Upper lobe of right lung (tissue), 1 donor: ENCODE results near the gene RASA2. TPM values are rescaled to one million over a fixed set of nuclear protein-coding genes. Genes with fewer than 3 reads are reported as not detected.

Experiments
- ATAC-seq: fragments of 200-7000 bp; cut with Tn5 transposase; one replicate; pipeline ENCODE4 v1.9.1; 2020; ENCODE audit warnings: mild to moderate bottlenecking, moderate library complexity
- DNase-seq: peaks from one replicate; pipeline ENCODE4 v3.0.0-alpha.2; 2020
- H3K27ac ChIP-seq: fragments of 200-600 bp; one replicate; pipeline ENCODE4 v1.8.0; 2022
- H3K27me3 ChIP-seq: fragments of 200-600 bp; one replicate; pipeline ENCODE4 v1.8.0; 2022; ENCODE audit warnings: mild to moderate bottlenecking
- H3K36me3 ChIP-seq: fragments of 200-600 bp; one replicate; pipeline ENCODE4 v1.8.0; 2022
- H3K4me1 ChIP-seq: fragments of 200-600 bp; one replicate; pipeline ENCODE4 v1.8.0; 2022
- H3K4me3 ChIP-seq: fragments of 200-600 bp; one replicate; pipeline ENCODE4 v1.8.0; 2022; ENCODE audit warnings: mild to moderate bottlenecking
- H3K9me3 ChIP-seq: fragments of 200-600 bp; one replicate; pipeline ENCODE4 v1.8.0; 2022
- CTCF ChIP-seq: fragments of 200-600 bp; IDR thresholded peaks from one replicate; pipeline ENCODE4 v1.8.0; 2022; ENCODE audit warnings: antibody characterized with exemption
- intact Hi-C: fragments of 100-400 bp; cut with DNase I; formaldehyde crosslinking; loops from one replicate; pipeline ENCODE4 v1.11.0; 2022
- total RNA-seq: library from RNA; stranded (reverse); fragmentation: NEBNext Ultra II Directional; extraction: Animal tissue kit (Norgen Biotek cat#: 25700); gene quantifications from one replicate; pipeline ENCODE4 v1.2.1, GENCODE V29; 2021
- donor health status: DM: no; HTN: yes; CAD: no; lungs with severe emphysema.

Gene RASA2
- total RNA-seq, 1 donor from 2014 or later = 30.3 TPM

- intact Hi-C loops = no loop called here
- Histone ChIP-seq H3K27me3 (no peaks in the 10 kb centered on the region), H3K4me3 (no peak overlapping the region), H3K36me3 (peaks cover 9% of the 10 kb centered on the region), H3K9me3 (no peaks in the 10 kb centered on the region), H3K4me1 (peaks cover 18% of the 10 kb centered on the region), H3K27ac (no peak overlapping the region)
- ATAC-seq = no peak
- no peak for DNase-seq
- TF ChIP-seq CTCF = no peak
Observed at GRCh38 chr3:141524988-141525387, 38.2 kb downstream of the RASA2 start.

GRCh38 chr3:141525814-141526213 lies 39.0 kb downstream of the RASA2 start:
- Histone ChIP-seq H3K4me1 (peaks cover 26% of the 10 kb centered on the region), H3K9me3 (no peaks in the 10 kb centered on the region), H3K36me3 (peaks cover 9% of the 10 kb centered on the region), H3K4me3 (no peak overlapping the region), H3K27ac (no peak overlapping the region), H3K27me3 (no peaks in the 10 kb centered on the region)
- peak; percentile 35 for ATAC-seq
- intact Hi-C loops = no loop called here
- no peak for DNase-seq
- no peak for TF ChIP-seq CTCF

- ATAC-seq = no peak
- no peak for DNase-seq
- TF ChIP-seq CTCF = no peak
- Histone ChIP-seq H3K27ac (no peak overlapping the region), H3K9me3 (no peaks in the 10 kb centered on the region), H3K27me3 (no peaks in the 10 kb centered on the region), H3K4me1 (peaks cover 31% of the 10 kb centered on the region), H3K4me3 (no peak overlapping the region), H3K36me3 (peaks cover 9% of the 10 kb centered on the region)
- intact Hi-C loops = no loop called here
Observed at GRCh38 chr3:141526709-141527108, 39.9 kb downstream of the RASA2 start.

- intact Hi-C loops = no loop called here
- Histone ChIP-seq H3K36me3 (no peaks in the 10 kb centered on the region), H3K9me3 (no peaks in the 10 kb centered on the region), H3K27me3 (no peaks in the 10 kb centered on the region), H3K4me1 (peaks cover 31% of the 10 kb centered on the region), H3K27ac (peak overlapping the region; percentile 26), H3K4me3 (no peak overlapping the region)
- ATAC-seq = no peak
- no peak for DNase-seq
- no peak for TF ChIP-seq CTCF
Observed at GRCh38 chr3:141528800-141529199, 42.0 kb downstream of the RASA2 start.

- no peaks in the 10 kb centered on the region for H3K9me3 ChIP-seq
- no peak overlapping the region for H3K4me3 ChIP-seq
- peaks cover 31% of the 10 kb centered on the region for H3K4me1 ChIP-seq
- ATAC-seq = no peak
- H3K27me3 ChIP-seq = no peaks in the 10 kb centered on the region
- no peaks in the 10 kb centered on the region for H3K36me3 ChIP-seq
- DNase-seq = no peak
- TF ChIP-seq CTCF = no peak
- intact Hi-C loops = no loop called here
- H3K27ac ChIP-seq = peak overlapping the region; percentile 37
Observed at GRCh38 chr3:141529256-141529655, 42.4 kb downstream of the RASA2 start.
